Measurements from ENCODE around the gene CPAMD8. TPM values are rescaled to one million over a fixed set of nuclear protein-coding genes. Genes with fewer than 3 reads are reported as not detected.

CPAMD8 gene
- total and polyA plus RNA-seq, 2 donors (not counting 1 experiment from before 2014, with no cell fraction given): 1.1 to 2.7 TPM

GRCh38 chr19:16908759-16909158, 117.9 kb downstream of the CPAMD8 start:
- Histone ChIP-seq H3K9ac (ENCODE audit: low read length) (no peak overlapping the region), H3K4me1 (ENCODE audit: control insufficient read depth in 2 of 2, insufficient read depth in 2 of 2, low read length in 2 of 2) (no peaks in the 10 kb centered on the region), H3K4me2 (replicated peaks; ENCODE audit: low read depth, low read length, poor library complexity, severe bottlenecking) (no peak overlapping the region), H4K20me1 (ENCODE audit: control insufficient read depth, insufficient read depth, low read length, poor library complexity, severe bottlenecking) (no peaks in the 10 kb centered on the region), H2AFZ (ENCODE audit: insufficient read depth, low read depth, low read length, poor library complexity, severe bottlenecking) (no peak overlapping the region), H3K36me3 (replicated peaks in 1 of 2; ENCODE audit: control extremely low read depth in 1 of 2, control insufficient read depth in 1 of 2, extremely low read depth in 1 of 2, insufficient read depth in 2 of 2, low read length in 1 of 2) (no peaks in the 10 kb centered on the region), H3K27me3 (replicated peaks in 1 of 4; ENCODE audit: control extremely low read depth in 1 of 4, control insufficient read depth in 3 of 4, insufficient read depth in 4 of 4, low read length in 3 of 4) (no peaks in the 10 kb centered on the region), H3K4me3 (ENCODE audit: control extremely low read depth in 1 of 5, extremely low read depth in 1 of 5, insufficient read depth in 1 of 5, low read depth in 2 of 5, low read length in 4 of 5) (no peak overlapping the region), H3K79me2 (ENCODE audit: control insufficient read depth, insufficient read depth, low read length) (no peaks in the 10 kb centered on the region), H3K27ac (ENCODE audit: low read length in 2 of 2) (no peak overlapping the region), H3K9me3 (ENCODE audit: control extremely low read depth in 1 of 3, control insufficient read depth in 2 of 3, insufficient read depth in 1 of 3, low read length in 2 of 3) (peaks cover 1 to 29% (median 17%) of the 10 kb centered on the region in 3 donors)
- ChIA-PET CTCF (no interaction called here), POLR2A (interaction anchor here (0.6 kb wide), 1 partner anchor 325 kb away, joined by 3 read pairs; no protein-coding TSS in a partner anchor)
- Mint-ChIP-seq H3K27ac (no peak overlapping the region), H3K4me3 (no peak overlapping the region), H3K27me3 (no peaks in the 10 kb centered on the region), H3K4me1 (no peaks in the 10 kb centered on the region), H3K9me3 (ENCODE audit: insufficient read depth) (peaks cover 16% of the 10 kb centered on the region)
- 77% methylated on average over 12 of the region's 12 CpGs for WGBS (ENCODE audit: insufficient coverage)
- intact Hi-C loops (cut with micrococcal nuclease): no loop called here
- ATAC-seq (ENCODE audit: low read depth): no peak
- no peak for TF ChIP-seq EZH2 (IDR thresholded peaks at IDR 0.05; ENCODE audit: borderline replicate concordance, insufficient read depth, low read depth, low read length, poor library complexity, severe bottlenecking)
- TF ChIP-seq CTCF (IDR thresholded peaks at IDR 0.05): no peak
- DNase-seq: no peak

- no peaks in the 10 kb centered on the region for H3K27me3 ChIP-seq (replicated peaks in 1 of 4; ENCODE audit: control extremely low read depth in 1 of 4, control insufficient read depth in 3 of 4, insufficient read depth in 4 of 4, low read length in 3 of 4)
- no peak overlapping the region for H3K9ac ChIP-seq (ENCODE audit: low read length)
- H3K4me3 ChIP-seq (ENCODE audit: control extremely low read depth in 1 of 5, extremely low read depth in 1 of 5, insufficient read depth in 1 of 5, low read depth in 2 of 5, low read length in 4 of 5): no peak overlapping the region
- DNase-seq (no peak), ATAC-seq (ENCODE audit: low read depth) (no peak)
- H3K4me2 ChIP-seq (replicated peaks; ENCODE audit: low read depth, low read length, poor library complexity, severe bottlenecking): no peak overlapping the region
- H3K4me1 Mint-ChIP-seq: peaks cover 1% of the 10 kb centered on the region
- no peaks in the 10 kb centered on the region for H3K79me2 ChIP-seq (ENCODE audit: control insufficient read depth, insufficient read depth, low read length)
- H3K27ac ChIP-seq (ENCODE audit: low read length in 2 of 2): no peak overlapping the region
- peaks cover 2% of the 10 kb centered on the region for H3K9me3 Mint-ChIP-seq (ENCODE audit: insufficient read depth)
- 29% methylated on average over 2 of the region's 5 CpGs for WGBS (ENCODE audit: insufficient coverage)
- no peaks in the 10 kb centered on the region for H3K36me3 ChIP-seq (replicated peaks in 1 of 2; ENCODE audit: control extremely low read depth in 1 of 2, control insufficient read depth in 1 of 2, extremely low read depth in 1 of 2, insufficient read depth in 2 of 2, low read length in 1 of 2)
- TF ChIP-seq EZH2 (IDR thresholded peaks at IDR 0.05; ENCODE audit: borderline replicate concordance, insufficient read depth, low read depth, low read length, poor library complexity, severe bottlenecking) (no peak), CTCF (IDR thresholded peaks at IDR 0.05) (no peak)
- no peaks in the 10 kb centered on the region for H3K27me3 Mint-ChIP-seq
- ChIA-PET CTCF (no interaction called here), POLR2A (no interaction called here)
- peaks cover 0 to 2% of the 10 kb centered on the region in 2 donors for H3K4me1 ChIP-seq (ENCODE audit: control insufficient read depth in 2 of 2, insufficient read depth in 2 of 2, low read length in 2 of 2)
- H3K4me3 Mint-ChIP-seq: no peak overlapping the region
- H3K27ac Mint-ChIP-seq: no peak overlapping the region
- H2AFZ ChIP-seq (ENCODE audit: insufficient read depth, low read depth, low read length, poor library complexity, severe bottlenecking): no peak overlapping the region
- H3K9me3 ChIP-seq (ENCODE audit: control extremely low read depth in 1 of 3, control insufficient read depth in 2 of 3, insufficient read depth in 1 of 3, low read length in 2 of 3): peaks cover 0 to 6% (median 0%) of the 10 kb centered on the region in 3 donors
- H4K20me1 ChIP-seq (ENCODE audit: control insufficient read depth, insufficient read depth, low read length, poor library complexity, severe bottlenecking): no peaks in the 10 kb centered on the region
- intact Hi-C loops (cut with micrococcal nuclease): no loop called here
These were observed 122.0 kb downstream of the CPAMD8 start for GRCh38 chr19:16904599-16904998.
